HG03565 (cell line): Measurements from ENCODE around the gene NDUFB2.
"Not testable (repeated sequence)": the region's sequence is repeated elsewhere in the genome, so short reads cannot be mapped to it uniquely, and the experiment has no call there.

ENCODE experiments used
- ATAC-seq: cut with Tn5 transposase; IDR thresholded peaks from one replicate; pipeline ENCODE4 v1.9.1; 2021; ENCODE audit warnings: mild to moderate bottlenecking, moderate library complexity; ENCODE audit not compliant: unreplicated experiment

NDUFB2 gene

DNA sequence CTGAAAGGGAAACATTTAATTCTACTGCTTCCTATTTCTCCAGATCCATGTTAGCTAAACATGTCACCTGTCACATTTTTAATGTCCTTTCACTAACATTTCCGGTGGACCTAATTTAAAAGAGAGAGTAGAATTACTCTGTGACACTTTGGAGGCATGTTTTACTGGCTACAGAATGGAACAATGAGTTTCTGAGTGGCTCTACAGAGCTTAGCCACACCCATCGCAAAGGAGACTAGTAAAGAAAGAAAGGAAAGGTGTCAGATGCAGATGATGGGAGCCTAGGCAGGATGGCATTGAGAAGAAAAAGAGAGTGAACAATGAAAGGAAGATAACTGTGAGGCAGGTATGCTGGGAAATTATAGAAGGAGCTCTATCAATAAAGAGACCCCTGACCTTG lies 35.9 kb downstream of the NDUFB2 start:
- no peak for ATAC-seq

DNA sequence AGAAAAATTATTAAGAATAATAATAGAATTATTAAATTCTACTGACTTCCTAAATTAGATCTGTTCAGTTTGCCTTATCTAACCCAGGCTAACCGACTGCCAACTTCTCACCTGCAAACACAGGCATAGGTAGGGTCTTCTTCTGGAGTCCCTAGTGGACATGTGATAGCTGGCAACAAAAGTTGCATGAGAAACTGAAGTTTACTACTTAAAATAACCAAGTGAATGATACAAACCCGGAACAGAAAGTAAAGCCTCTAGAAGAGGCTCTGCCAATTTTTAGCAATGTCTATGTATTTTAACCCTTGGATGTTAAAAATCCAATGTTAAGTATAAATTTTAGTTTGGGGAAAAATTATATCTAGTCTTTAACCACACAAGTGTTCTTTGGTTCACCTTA lies 37.6 kb downstream of the NDUFB2 start:
- no peak for ATAC-seq

DNA sequence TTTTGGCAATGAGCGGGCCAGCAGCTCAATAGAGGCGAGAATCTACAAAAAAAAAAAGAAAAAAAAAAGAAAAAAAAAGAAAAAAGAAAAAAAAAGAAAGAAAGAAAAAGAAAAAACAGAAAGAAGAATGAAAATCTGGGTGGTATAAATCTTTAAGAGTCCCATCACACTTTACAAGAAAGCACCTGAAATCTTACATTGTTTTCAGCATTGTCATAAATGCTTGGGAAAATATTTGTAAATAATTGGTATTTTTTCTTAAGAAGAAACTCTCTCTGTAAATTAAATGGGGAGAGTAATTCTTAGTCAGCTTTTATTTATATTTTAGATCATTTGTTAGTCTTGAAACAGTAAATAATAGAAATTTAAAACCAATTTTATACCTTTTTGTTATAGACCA lies 38.2 kb downstream of the NDUFB2 start:
- ATAC-seq = no peak

DNA sequence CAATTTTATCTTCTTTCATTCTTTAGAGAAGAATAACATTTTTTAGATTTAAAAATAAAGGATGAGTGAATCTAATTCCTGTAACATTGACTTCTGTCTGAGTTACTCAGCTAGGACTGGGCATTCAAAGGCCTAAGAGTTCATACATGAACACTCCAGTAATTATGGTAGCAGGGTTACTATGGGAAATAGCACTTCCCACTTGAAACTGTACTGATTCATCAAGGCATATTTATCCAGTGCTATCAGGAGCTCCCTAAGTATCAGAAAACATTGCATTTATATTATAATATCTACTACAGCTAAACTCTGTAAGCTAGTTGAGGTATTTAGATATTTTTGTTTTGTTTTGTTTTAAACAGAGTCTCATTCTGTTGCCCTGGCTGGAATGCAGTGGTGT lies 41.8 kb downstream of the NDUFB2 start:
- no peak for ATAC-seq

DNA sequence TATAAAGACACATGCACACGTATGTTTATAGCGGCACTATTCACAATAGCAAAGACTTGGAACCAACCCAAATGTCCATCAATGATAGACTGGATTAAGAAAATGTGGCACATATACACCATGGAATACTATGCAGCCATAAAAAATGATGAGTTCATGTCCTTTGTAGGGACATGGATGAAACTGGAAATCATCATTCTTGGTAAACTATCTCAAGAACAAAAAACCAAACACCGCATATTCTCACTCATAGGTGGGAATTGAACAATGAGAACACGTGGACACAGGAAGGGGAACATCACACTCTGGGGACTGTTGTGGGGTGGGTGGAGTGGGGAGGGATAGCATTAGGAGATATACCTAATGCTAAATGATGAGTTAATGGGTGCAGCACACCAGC lies 46.7 kb downstream of the NDUFB2 start:
- not testable (repeated sequence) for ATAC-seq

DNA sequence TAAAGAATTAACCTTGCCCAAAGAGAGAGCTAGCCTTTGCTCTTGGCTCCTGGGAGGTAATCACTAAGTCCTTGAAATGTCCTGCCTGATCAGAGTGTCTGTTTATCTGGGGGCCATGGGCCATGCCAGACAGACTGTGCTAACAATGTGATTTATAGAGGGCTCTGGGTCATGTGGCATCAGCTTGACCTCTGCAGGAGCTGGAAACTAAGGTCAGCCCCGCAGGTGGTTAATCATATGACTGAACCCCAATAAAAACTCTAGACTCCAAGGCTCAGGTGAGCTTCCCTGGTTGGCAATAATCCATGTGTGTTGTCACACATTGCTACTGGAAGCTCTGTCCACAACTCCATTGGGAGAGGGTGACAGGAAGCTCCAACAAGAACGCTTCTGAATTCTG lies 47.5 kb downstream of the NDUFB2 start:
- ATAC-seq = no peak

DNA sequence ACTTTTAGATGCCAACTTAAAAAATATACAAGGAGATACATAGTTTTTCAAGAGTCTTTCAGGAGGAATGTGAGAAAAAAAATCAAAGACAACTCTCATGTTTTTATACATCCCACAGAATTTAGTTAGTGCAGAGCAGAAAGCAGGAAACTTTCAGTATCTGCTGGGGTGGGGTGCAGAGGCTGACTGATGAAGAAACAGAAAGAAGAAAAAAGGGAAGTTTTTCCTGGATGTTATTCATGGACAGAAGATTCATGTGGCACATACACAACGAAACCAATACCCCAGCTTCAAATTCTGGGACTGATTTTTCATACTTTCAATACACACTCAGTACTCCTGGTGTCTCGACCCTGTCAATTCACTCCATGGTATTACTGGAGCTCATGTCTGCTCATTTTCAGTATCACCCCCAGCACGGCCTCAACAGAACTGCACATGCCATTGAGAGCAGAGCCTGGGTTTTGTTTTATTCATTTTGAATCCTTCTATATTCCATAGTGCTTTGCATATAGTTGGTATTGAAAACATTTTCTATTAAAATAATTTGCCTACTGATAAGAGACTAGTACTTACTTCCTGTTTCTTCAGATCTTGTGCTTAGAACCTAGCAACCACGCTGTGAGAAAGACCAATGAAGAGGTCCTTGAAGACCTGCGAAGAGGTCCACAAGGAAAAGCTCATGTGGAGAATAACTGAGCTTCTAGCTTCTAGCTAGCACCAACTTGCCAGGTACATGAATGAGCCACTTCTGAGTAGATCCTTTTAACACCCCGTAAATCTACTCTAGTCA lies 49.0 kb downstream of the NDUFB2 start:
- no peak for ATAC-seq

DNA sequence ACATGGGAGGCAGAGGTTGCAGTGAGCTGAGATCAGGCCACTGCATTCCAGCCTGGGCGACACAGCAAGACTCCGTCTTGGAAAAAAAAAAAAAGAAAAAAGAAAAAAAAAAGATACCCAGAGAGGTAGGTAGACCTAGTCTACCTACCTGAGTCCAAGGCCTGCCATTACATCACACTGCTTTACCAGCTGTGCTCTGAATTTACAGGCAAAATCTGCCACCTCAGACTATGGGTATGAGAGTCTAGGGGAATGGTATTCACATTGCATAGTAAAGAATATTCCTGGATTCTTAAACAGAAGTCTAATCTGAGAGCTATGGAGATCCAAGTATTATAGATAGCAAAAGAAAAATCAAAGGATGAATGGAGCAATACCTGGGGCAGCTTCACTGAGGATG lies 50.2 kb downstream of the NDUFB2 start:
- ATAC-seq = no peak

DNA sequence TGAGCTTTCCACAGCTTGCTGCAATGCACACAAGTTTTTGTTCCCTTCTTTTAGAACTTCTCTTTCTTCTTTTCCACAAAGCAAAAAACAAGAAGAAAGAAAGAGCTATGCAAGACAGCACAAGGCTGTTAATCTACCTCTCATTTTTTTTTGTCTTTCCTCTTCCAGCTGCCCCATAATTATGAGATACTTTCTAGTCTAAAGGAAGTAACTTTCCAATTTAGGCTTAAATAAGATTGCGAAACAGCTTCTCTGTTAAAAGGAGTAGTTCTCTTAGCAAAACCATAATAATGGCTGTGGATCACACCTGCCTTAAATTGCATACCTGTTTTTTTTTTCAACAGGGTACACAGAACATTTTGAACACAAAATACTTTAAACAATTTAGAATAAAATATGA lies 56.0 kb downstream of the NDUFB2 start:
- no peak for ATAC-seq

DNA sequence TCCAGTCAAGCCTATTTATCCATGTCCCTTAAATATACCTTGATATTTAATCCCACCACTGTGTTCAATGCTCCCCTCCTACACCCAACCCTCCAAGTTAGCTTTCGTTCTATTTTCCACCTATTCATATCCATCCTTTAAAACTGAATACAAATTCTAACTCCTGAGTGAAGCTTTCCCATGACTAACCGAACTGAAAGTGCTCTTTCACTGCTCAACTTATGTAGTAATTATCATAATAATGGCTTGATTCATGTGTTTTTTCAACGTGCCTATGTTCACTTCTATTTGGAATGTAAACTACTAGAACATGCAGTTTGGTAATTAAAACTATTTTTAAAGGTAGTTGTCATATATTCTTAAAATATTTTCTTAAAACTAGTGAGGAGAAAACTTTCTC lies 58.0 kb downstream of the NDUFB2 start:
- no peak for ATAC-seq
